ENCODE measurements around the gene SLC25A47.
"Not testable (repeated sequence)": the region's sequence is repeated elsewhere in the genome, so short reads cannot be mapped to it uniquely, and the experiment has no call there.

Gene SLC25A47

DNA sequence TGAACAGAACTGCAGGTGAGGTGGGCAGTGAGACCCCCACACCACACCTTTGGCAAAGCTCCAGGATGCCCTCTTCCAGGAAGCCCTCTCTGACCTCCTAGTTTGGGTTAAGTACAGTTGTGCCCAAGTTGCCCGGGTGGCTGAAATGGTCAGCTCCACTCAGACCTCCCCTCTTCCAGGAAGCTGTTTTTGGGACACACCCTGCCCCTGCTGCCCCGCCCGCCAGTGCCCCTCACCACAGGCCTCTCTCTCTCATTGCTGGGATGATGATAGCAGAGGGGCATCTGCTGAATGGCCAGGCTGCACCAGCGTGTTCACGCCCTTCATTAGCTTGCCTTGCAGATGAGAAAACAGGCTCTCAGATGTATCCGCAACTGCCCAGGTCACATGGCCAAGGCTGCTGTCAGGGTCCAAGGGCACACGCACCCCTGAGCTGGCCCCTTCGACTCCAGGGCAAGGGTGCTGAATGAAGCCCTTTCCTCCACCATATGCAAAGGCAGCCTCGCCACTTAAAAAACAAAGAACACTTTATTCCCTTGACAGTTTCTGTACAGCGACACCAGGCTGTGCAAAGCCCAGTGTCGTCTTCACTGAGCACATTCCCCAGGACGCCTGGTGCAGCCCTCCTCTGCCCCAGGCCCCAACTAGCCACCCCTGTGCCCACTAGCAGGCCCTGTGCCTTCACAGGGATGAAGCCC lies 32.4 kb upstream of the SLC25A47 start:
- DNase-seq: no peak

- no peak for DNase-seq
Observed at GRCh38 chr14:100291305-100292075, 31.6 kb upstream of the SLC25A47 start.

- no peak for DNase-seq
Observed at GRCh38 chr14:100292301-100292775, 30.8 kb upstream of the SLC25A47 start.

DNA sequence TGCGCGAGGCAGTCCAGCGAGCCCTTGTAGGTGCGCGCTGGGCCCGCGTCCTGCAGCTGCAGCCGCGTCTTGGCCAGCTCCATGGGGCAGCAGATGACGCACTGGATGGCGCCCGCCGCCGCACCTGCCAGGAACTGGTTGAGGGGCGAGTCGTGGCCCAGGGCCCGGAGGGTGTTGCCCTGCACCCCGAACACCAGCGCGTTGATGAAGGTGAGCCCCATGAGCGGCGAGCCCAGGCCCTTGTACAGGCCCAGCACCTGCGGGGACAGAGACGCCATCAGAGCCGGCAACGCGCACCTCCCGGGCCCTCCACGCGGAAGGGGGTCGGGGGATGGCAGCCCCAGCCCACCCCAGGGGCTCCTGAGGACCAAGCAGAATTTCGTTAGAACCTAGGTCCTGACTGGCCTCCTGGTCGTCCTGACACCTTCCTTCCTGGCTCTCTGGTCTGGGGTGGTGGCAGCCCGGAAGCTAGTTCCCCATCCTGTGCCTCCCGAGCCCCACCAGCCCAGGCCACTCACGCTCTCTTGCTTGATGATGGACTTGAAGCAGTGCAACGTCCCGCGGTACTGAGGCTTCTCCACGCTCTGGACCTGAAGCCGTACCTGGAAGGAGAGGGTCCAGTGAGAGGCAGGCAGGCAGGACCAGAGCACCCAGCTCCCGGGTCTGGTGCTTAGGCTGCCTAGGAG lies 30.2 kb upstream of the SLC25A47 start:
- no peak for DNase-seq

DNA sequence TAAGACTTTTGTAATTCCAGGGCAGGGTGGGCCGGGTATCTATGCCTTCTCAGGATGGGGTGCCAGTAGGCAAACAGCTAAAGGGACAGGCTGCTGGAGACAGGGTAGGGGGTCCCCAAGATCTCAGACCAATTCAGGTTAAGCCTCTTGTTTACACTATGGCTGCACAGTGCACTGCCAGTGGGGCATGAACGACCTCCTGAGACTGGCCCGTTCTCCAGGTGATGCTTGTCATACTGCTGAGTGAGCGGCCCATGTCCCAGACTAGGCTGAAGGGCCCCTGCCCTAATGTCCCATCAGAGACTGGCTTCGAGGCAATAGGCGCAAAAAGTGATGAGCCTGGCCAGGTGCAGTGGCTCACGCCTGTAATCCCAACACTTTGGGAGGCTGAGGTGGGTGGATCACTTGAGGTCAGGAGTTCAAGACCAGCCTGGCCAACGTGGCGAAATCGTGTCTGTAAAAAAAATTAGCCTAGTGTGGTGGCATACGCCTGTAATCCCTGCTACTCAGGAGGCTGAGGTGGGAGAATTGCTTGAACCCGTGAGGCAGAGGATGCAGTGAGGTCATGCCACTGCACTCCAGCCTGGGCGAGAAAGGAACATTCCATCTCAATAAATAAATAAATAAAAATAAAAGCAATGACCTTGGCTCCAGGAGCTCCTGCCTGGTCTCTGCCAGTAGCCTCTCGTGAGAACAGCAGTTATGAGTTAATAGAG lies 29.5 kb upstream of the SLC25A47 start:
- no peak for DNase-seq

GRCh38 chr14:100294213-100294962 lies 28.8 kb upstream of the SLC25A47 start:
- DNase-seq: no peak

DNA sequence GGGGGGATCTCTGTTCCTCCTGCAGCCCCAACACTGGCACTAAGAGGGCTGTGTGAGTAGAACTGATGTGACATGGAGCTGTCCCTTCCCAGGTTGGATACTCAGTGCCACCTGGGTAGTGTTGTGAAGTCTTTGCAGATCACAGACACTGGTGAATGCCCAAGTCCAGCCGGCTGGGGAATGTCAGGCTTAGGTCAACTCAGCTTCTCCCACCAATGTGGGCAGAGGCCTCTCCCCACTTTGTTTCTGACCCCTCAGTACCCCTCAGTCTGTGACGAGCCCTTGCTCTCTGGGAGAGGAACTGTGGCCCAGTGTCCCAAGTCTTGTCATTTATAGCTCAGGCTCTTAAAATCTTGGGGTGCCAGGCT lies 28.2 kb upstream of the SLC25A47 start:
- DNase-seq: no peak

DNA sequence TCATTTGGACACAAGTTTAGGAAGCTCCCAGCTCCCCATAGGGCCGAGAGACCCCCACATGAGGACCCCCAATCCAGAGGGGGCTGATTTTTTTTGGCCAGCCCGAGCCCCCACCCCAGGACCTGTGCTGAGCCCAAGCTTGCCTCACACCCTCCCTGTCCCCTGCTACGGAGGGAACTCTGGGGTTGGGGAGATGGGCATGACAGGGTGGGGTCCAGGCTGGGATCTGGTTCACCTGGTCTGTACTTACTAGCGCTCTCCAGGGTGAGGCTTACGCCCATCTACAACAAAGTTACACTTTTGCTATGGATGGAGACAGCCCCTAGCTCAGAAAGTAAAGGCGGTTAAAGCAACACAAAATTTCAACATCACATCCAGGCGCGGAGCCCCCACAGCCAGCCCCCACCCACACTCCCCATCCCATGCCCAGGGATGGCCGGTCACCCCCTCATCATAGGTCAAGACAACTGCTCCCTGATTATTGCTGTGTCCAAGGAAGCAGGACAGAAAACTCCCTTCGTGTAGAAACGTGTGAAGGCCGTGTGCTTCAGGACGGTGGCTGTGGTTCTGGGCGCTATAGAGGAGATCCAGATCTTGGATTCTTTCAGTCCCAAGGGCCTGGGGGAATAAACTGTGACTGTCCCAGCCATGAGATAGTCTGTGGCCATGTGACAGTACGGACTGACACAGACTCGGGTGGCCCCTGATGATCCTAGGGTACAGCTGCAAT lies 27.6 kb upstream of the SLC25A47 start:
- no peak for DNase-seq

DNA sequence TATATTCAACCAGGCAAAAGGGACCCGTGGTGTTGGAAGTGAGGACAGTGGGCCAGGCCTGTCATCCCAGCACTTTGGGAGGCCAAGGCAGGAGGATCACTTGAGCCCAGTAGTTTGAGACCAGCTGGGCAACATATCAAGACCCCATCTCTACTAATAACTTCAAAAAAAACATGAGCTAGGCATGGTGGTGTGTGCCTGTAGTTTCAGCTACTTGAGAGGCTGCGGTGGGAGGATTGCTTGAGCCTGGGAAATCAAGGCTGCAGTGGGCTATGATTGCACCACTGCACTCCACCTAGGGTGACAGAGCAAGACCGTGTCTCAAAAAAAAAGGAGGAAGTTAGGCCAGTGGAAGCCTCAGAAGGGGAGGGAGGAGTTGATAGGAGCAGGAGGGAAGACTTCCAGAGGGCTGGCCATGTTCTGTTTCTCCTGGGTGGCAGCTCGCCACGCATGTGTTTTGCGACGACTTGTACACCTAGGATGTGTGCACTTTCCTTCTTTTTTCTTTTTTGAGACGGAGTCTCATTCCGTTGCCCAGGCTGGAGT lies 27.0 kb upstream of the SLC25A47 start:
- DNase-seq: no peak

DNA sequence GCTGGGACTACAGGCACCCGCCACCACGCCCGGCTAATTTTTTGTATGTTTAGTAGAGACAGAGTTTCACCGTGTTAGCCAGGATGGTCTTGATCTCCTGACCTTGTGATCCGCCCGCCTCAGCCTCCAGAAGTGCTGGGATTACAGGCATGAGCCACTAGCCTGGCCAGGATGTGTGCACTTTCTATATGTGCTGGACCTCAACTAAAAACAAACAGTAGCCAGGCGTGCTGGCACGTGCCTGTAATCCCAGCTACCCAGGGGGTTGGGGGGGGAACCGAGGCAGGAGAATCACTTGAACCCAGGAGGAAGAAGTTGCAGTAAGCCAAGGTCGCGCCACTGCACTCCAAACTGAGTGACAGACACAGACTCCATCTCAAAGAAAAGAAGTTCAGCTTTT lies 26.4 kb upstream of the SLC25A47 start:
- not testable (repeated sequence) for DNase-seq

- no peak for DNase-seq
Observed at GRCh38 chr14:100297320-100298300, 25.5 kb upstream of the SLC25A47 start.

DNA sequence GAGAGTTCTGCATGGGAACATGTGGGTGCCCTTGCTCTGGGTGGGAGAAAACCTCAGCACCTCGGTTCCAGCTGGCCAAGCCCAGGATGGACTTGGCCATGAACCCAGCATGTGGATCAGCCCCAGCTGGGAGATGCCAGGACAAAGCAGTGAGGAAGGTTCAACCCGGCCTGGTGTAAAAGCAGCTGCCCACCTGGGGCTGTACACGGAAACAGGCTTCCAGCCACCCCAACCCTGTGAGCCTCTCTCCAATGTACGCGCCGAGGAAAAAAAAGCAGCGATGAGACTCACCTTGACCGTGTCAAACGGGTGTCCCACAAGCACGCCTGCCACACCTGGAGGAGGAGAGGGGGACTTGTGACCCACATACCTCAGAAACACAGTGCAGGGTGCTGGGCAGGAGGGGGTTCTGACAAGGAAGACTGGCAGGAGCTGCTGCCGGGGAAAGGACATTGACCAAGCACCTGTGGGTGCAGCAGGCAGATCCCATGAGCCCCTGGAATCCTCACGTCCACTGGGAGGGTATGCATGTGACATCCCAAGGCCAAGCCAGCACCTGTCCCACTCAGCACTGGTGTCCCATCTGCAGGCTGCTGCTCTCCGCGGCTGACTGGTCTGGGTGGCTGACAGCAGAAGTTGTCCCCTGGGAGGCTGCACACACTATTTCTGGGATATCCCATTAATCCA lies 24.4 kb upstream of the SLC25A47 start:
- DNase-seq: no peak

DNA sequence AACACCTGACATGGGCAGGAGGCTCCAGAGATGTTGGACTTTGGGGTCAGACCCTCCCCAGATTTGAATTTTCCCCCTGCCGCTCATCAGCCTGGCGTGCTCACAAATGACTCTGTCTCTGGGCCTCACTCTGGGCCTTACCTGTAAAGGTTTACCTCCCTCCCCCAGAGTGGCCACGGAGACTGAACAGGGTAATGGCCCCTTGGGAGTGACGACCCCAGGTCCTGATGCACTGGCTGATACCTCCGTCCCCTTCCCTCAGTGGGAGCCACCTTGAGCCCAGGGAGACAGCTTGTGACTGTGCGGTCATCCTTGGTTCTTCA lies 23.9 kb upstream of the SLC25A47 start:
- DNase-seq: no peak

- DNase-seq: no peak
Observed at GRCh38 chr14:100302616-100303015, 20.5 kb upstream of the SLC25A47 start.

DNA sequence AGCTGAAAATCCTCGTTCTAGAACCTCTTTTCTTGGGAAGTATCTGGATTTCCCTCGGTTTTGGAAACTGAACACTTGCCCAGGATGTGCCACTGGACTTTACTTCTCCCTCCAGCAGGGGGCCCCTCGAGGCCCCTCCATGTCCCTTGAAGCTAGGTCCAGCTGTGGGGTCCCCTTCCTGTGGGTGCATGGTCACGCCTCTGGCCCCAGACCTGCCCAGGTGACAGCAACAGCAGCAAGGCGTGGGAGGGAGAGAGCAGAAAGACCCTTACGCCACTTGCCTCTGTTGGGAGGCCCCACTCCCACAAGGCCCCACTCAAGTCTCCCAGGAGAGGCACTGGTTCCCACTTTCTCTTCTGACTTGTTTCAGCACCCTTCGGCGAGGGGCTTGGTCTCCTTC lies 20.0 kb upstream of the SLC25A47 start:
- no peak for DNase-seq

- DNase-seq: no peak
Observed at GRCh38 chr14:100303925-100304324, 19.2 kb upstream of the SLC25A47 start.

- no peak for DNase-seq
Observed at GRCh38 chr14:100304825-100305323, 18.3 kb upstream of the SLC25A47 start.

GRCh38 chr14:100305324-100306100 lies 17.6 kb upstream of the SLC25A47 start:
- peak; percentile 35 for DNase-seq
